ENCODE measurements around the gene BRIP1.
"Not testable (repeated sequence)": the region's sequence is repeated elsewhere in the genome, so short reads cannot be mapped to it uniquely, and the experiment has no call there.

BRIP1 gene

GRCh38 chr17:61686113-61686512 is 177.2 kb downstream of the BRIP1 start:
- DNase-seq, result no peak

GRCh38 chr17:61684818-61685217 is 178.5 kb downstream of the BRIP1 start:
- DNase-seq, result no peak

GRCh38 chr17:61684172-61684571 is 179.2 kb downstream of the BRIP1 start:
- no peak for DNase-seq

GRCh38 chr17:61683466-61683865 is 179.9 kb downstream of the BRIP1 start:
- no peak for DNase-seq

- DNase-seq, result no peak
Observed at GRCh38 chr17:61680921-61681320, 182.4 kb downstream of the BRIP1 start.

GRCh38 chr17:61678339-61678738 is 185.0 kb downstream of the BRIP1 start:
- DNase-seq, result no peak

GRCh38 chr17:61677150-61677811 is 186.0 kb downstream of the BRIP1 start:
- DNase-seq, result not testable (repeated sequence)

- DNase-seq, result not testable (repeated sequence)
Observed at GRCh38 chr17:61676522-61676921, 186.8 kb downstream of the BRIP1 start.

GRCh38 chr17:61674609-61675008 is 188.7 kb downstream of the BRIP1 start:
- DNase-seq, result not testable (repeated sequence)

GRCh38 chr17:61673019-61673897 is 190.1 kb downstream of the BRIP1 start:
- not testable (repeated sequence) for DNase-seq

- DNase-seq, result no peak
Observed at GRCh38 chr17:61672140-61672539, 191.2 kb downstream of the BRIP1 start.

GRCh38 chr17:61670691-61671090 is 192.6 kb downstream of the BRIP1 start:
- DNase-seq, result no peak

- DNase-seq, result no peak
Observed at GRCh38 chr17:61669522-61669921, 193.8 kb downstream of the BRIP1 start.

- no peak for DNase-seq
Observed at GRCh38 chr17:61668486-61668885, 194.8 kb downstream of the BRIP1 start.

GRCh38 chr17:61666406-61667088 is 196.8 kb downstream of the BRIP1 start:
- DNase-seq, result not testable (repeated sequence)

- no peak for DNase-seq
Observed at GRCh38 chr17:61663310-61663709, 200.0 kb downstream of the BRIP1 start.

GRCh38 chr17:61662741-61663140 is 200.6 kb downstream of the BRIP1 start:
- DNase-seq, result no peak

- DNase-seq, result no peak
Observed at GRCh38 chr17:61662186-61662585, 201.1 kb downstream of the BRIP1 start.

- no peak for DNase-seq
Observed at GRCh38 chr17:61660746-61661485, 202.4 kb downstream of the BRIP1 start.

- no peak for DNase-seq
Observed at GRCh38 chr17:61659437-61659836, 203.9 kb downstream of the BRIP1 start.

- no peak for DNase-seq
Observed at GRCh38 chr17:61658183-61658582, 205.1 kb downstream of the BRIP1 start.

- DNase-seq, result no peak
Observed at GRCh38 chr17:61657338-61657737, 206.0 kb downstream of the BRIP1 start.

GRCh38 chr17:61656721-61657217 is 206.6 kb downstream of the BRIP1 start:
- DNase-seq, result no peak
